Neural cell (in vitro differentiated cells): ENCODE data around the gene PTDSS2.

ENCODE experiments used
- EP300 ChIP-seq: fragments of 450-650 bp; conservative IDR thresholded peaks from 2 replicates; pipeline ENCODE4 v1.6.1; 2014; ENCODE audit warnings: antibody characterized with exemption, mild to moderate bottlenecking, moderate library complexity; ENCODE audit not compliant: poor library complexity, severe bottlenecking
- EZH2 ChIP-seq: fragments of 200-600, 300-800 bp; shearing (Covaris generic), sonication (generic); IDR thresholded peaks from 2 replicates; pipeline ENCODE4 v1.6.1; 2014; ENCODE audit warnings: antibody characterized with exemption, low read length, borderline replicate concordance, mild to moderate bottlenecking; ENCODE audit not compliant: insufficient read depth, poor library complexity, severe bottlenecking
- RAD21 ChIP-seq: fragments of 450-650 bp; conservative IDR thresholded peaks from 2 replicates; pipeline ENCODE4 v1.6.1; 2014; ENCODE audit warnings: antibody characterized with exemption, mild to moderate bottlenecking, moderate library complexity
- SMC3 ChIP-seq: fragments of 450-650 bp; conservative IDR thresholded peaks from 2 replicates; pipeline ENCODE4 v1.6.1; 2014; ENCODE audit warnings: antibody characterized with exemption, mild to moderate bottlenecking, moderate library complexity; ENCODE audit not compliant: poor library complexity
- TF ChIP-seq, protein P1 (sequence below): IDR thresholded peaks from 2 replicates; pipeline ENCODE4 v1.6.1; 2012; ENCODE audit warnings: borderline replicate concordance
- TF ChIP-seq, protein P2 (sequence below): fragments of 450-650 bp; IDR thresholded peaks from 2 replicates; pipeline ENCODE4 v1.5.1; 2014; ENCODE audit warnings: antibody characterized with exemption, mild to moderate bottlenecking, moderate library complexity; ENCODE audit not compliant: poor library complexity, severe bottlenecking

DNA sequence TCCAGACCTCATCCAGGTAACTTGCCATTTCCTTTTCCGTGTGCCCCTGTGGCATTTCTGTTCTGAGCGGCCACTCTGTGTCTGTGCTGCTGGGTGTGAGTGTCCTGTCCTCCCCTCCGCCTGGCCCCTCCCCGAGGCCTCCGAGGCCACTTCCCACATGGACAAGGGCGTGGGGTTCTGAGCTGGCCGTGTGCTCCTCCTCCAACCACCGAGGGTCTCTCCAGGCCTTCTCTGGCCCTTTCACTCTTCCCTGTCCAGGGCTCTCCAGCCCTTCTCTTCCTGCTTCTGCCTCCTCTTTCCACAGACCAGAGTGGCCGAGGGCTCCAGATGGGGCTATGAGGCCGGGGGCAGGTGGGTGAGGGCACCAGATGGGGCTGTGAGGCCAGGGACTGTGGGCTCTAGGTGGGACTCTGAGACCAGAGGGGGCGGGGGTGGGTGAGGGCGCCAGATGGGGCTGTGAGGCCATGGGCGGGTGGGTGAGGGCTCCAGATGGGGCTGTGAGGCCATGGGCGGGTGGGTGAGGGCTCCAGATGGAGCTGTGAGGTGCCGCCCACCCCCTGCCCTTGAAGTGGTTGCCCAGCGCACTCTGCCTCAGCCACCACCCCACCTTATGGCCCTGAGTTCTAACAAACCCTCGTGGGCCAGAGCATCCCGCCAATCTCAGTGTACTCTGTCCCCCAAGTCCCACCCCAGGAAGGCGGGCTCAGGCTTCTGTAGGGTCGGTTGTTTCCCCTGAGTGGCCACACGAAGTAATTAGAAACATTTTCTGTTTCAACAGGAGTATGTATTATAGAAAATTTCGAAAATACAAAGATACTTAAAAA lies 24.1 kb downstream of the PTDSS2 start:
- TF ChIP-seq EP300, result no peak
- TF ChIP-seq, protein P1, sequence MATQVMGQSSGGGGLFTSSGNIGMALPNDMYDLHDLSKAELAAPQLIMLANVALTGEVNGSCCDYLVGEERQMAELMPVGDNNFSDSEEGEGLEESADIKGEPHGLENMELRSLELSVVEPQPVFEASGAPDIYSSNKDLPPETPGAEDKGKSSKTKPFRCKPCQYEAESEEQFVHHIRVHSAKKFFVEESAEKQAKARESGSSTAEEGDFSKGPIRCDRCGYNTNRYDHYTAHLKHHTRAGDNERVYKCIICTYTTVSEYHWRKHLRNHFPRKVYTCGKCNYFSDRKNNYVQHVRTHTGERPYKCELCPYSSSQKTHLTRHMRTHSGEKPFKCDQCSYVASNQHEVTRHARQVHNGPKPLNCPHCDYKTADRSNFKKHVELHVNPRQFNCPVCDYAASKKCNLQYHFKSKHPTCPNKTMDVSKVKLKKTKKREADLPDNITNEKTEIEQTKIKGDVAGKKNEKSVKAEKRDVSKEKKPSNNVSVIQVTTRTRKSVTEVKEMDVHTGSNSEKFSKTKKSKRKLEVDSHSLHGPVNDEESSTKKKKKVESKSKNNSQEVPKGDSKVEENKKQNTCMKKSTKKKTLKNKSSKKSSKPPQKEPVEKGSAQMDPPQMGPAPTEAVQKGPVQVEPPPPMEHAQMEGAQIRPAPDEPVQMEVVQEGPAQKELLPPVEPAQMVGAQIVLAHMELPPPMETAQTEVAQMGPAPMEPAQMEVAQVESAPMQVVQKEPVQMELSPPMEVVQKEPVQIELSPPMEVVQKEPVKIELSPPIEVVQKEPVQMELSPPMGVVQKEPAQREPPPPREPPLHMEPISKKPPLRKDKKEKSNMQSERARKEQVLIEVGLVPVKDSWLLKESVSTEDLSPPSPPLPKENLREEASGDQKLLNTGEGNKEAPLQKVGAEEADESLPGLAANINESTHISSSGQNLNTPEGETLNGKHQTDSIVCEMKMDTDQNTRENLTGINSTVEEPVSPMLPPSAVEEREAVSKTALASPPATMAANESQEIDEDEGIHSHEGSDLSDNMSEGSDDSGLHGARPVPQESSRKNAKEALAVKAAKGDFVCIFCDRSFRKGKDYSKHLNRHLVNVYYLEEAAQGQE, result no peak
- TF ChIP-seq, protein P2, sequence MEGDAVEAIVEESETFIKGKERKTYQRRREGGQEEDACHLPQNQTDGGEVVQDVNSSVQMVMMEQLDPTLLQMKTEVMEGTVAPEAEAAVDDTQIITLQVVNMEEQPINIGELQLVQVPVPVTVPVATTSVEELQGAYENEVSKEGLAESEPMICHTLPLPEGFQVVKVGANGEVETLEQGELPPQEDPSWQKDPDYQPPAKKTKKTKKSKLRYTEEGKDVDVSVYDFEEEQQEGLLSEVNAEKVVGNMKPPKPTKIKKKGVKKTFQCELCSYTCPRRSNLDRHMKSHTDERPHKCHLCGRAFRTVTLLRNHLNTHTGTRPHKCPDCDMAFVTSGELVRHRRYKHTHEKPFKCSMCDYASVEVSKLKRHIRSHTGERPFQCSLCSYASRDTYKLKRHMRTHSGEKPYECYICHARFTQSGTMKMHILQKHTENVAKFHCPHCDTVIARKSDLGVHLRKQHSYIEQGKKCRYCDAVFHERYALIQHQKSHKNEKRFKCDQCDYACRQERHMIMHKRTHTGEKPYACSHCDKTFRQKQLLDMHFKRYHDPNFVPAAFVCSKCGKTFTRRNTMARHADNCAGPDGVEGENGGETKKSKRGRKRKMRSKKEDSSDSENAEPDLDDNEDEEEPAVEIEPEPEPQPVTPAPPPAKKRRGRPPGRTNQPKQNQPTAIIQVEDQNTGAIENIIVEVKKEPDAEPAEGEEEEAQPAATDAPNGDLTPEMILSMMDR, result no peak
- TF ChIP-seq EZH2, result no peak
- TF ChIP-seq RAD21, result no peak
- no peak for TF ChIP-seq SMC3
